GM19452 (cell line): ENCODE data around the gene AVPR1B.

Experiments
- ATAC-seq: cut with Tn5 transposase; IDR thresholded peaks from one replicate; pipeline ENCODE4 v1.9.1; 2021; ENCODE audit not compliant: unreplicated experiment

The AVPR1B gene

GRCh38 chr1:206112600-206113301 lies 4.4 kb downstream of the AVPR1B start:
- ATAC-seq, result no peak

GRCh38 chr1:206111271-206111927 lies 5.8 kb downstream of the AVPR1B start:
- no peak for ATAC-seq

- ATAC-seq, result no peak
Measured at GRCh38 chr1:206110820-206111219, 6.4 kb downstream of the AVPR1B start.

GRCh38 chr1:206110161-206110560 lies 7.0 kb downstream of the AVPR1B start:
- no peak for ATAC-seq

GRCh38 chr1:206109718-206110117 lies 7.5 kb downstream of the AVPR1B start:
- no peak for ATAC-seq

- ATAC-seq, result no peak
Measured at GRCh38 chr1:206108635-206109034, 8.6 kb downstream of the AVPR1B start.

GRCh38 chr1:206107168-206107544 lies 10.0 kb downstream of the AVPR1B start:
- no peak for ATAC-seq

- ATAC-seq, result no peak
Measured at GRCh38 chr1:206106328-206107167, 10.6 kb downstream of the AVPR1B start.

- ATAC-seq, result no peak
Measured at GRCh38 chr1:206105464-206105995, 11.7 kb downstream of the AVPR1B start.

GRCh38 chr1:206103979-206104378 lies 13.2 kb downstream of the AVPR1B start:
- ATAC-seq, result no peak

- ATAC-seq, result no peak
Measured at GRCh38 chr1:206102292-206102936, 14.8 kb downstream of the AVPR1B start.

- no peak for ATAC-seq
Measured at GRCh38 chr1:206101351-206102045, 15.7 kb downstream of the AVPR1B start.

GRCh38 chr1:206100226-206100815 lies 16.9 kb downstream of the AVPR1B start:
- no peak for ATAC-seq

GRCh38 chr1:206098242-206098919 lies 18.8 kb downstream of the AVPR1B start:
- no peak for ATAC-seq

- no peak for ATAC-seq
Measured at GRCh38 chr1:206097381-206097780, 19.8 kb downstream of the AVPR1B start.

GRCh38 chr1:206094024-206094423 lies 23.2 kb downstream of the AVPR1B start:
- ATAC-seq, result no peak

GRCh38 chr1:206089341-206089740 lies 27.8 kb downstream of the AVPR1B start:
- no peak for ATAC-seq

GRCh38 chr1:206087091-206087490 lies 30.1 kb downstream of the AVPR1B start:
- no peak for ATAC-seq

- no peak for ATAC-seq
Measured at GRCh38 chr1:206083750-206084149, 33.4 kb downstream of the AVPR1B start.
